HG03354 (cell line): ENCODE measurements around the gene PHOX2B.

Experiments
- ATAC-seq: cut with Tn5 transposase; IDR thresholded peaks from one replicate; pipeline ENCODE4 v1.9.1; 2021; ENCODE audit warnings: mild to moderate bottlenecking; ENCODE audit not compliant: unreplicated experiment, poor library complexity, severe bottlenecking

The PHOX2B gene

DNA sequence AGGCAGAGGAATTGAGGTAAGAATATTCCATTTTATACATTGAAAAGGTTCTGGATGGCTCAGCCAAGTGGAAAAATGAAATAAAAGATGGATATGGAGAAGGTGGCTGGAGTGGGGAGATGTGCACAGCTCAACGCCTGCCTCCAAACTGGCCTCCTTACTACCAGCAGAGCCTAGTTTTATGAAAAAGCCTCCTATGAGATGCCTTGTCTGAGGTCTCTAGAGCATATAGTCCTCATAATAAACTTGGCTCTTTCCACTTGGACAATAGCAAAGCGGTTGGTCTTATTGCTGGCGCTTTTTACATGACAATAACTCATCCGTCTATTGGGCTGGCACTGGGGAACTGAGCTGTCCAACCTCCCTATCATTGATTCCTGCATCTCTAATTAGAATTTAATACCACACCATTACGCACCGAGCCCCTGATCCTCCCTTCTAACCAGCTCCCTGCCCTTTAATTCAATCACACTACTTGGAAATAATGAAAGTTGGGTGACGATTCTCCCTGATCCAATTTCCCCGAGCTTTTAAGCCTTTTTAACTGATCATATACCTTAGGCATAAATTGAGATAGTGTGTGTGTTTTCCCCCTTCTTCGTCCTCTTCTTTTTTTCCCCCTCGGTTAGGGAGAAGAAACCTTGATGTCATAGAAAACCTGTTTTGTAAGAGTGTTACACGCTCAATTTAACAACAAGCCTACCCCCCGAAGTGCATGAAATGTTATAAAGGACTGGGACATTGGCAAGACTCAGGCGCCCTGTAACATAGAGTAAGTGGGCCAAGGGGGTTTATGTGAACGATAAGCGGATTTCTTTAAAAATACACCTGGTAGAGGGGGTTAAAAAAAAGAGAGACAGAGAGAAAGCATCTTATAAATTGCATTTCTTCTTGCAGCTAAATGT lies at the start of gene PHOX2B:
Gene PHOX2B, minus strand, starts transcription at position 155 of the 905 bp plus-strand sequence. Its CDS starts 115 bp downstream, at position 40.
- ATAC-seq: no peak

DNA sequence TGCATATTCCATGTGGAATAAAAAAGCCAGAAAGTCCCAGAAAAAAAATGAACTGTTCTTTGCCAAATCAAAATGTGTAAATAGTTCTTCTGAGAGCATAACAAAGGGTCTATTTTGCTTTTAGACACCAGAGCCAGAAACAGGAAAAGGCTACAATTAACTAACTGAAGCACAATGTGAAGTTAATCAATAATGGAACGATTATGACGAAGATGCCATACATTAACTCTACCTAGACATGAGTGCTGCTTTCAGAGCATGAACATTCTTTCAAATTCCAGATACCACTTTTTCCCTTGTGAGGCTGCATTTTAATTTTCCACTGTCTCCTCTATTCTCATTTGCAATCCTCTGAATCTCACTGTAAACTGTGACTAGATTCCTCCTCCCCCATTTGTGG lies 48.7 kb upstream of the PHOX2B start:
- no peak for ATAC-seq

GRCh38 chr4:41796545-41797210 lies 48.2 kb upstream of the PHOX2B start:
- ATAC-seq: no peak

GRCh38 chr4:41795796-41796385 lies 47.4 kb upstream of the PHOX2B start:
- ATAC-seq: no peak

DNA sequence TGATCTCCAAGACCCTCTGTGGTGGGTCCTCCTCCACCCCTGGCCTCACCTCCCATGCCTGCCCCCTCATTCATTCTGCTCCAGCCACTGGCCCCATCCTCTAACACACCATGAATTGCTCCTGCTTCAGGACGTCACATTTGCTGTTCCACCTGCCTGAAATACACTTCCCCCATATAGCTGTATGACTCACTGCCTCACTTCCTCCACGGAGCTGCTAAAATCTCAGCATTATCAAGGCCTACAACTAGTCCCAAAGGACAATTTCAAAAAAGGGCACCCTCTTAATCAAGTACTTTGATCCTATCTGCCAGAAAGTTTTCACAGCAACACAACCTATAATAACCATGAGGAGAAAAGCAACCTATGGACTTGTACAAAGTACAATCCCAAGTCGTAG lies 43.6 kb upstream of the PHOX2B start:
- no peak for ATAC-seq

DNA sequence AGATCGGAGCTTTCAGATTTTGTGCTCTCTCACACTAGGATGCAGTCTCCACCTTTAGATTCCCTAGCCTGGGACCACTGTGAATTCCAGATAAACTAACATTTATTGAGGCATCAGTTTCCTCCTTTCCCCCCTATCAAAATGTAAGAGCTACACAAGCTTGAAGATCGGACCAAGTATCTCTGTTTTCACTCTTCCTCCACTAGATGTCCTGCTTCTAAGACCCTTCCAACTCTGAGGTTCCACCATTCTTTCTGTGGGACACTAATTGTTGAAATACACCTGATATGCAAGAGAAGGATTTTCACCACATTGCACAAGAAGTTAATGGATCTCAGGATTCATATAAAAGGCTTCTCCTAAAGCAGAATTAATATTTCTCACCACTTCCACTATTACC lies 43.0 kb upstream of the PHOX2B start:
- no peak for ATAC-seq

- ATAC-seq: no peak
These were observed 39.4 kb upstream of the PHOX2B start for GRCh38 chr4:41787931-41788330.

DNA sequence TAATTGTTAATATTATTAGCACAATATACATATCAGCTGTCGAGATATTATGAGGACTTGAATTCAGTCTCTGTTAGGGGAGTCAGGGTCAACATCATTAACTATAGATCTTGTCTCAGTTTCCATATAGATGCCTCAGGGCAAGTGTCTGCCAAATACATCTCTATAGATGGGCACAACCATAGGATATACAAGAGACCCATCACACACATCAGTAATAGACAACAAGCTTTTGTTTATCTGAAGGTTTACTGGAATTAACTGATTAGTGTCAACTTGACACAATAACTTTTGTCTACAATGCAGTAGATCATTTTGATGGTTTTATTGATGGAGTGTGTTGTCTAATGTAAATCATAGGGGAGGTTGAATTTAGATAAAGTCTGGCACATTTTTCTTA lies 37.1 kb upstream of the PHOX2B start:
- ATAC-seq: no peak

GRCh38 chr4:41784191-41784979 lies 35.9 kb upstream of the PHOX2B start:
- ATAC-seq: no peak

GRCh38 chr4:41776466-41776865 lies 27.9 kb upstream of the PHOX2B start:
- no peak for ATAC-seq

DNA sequence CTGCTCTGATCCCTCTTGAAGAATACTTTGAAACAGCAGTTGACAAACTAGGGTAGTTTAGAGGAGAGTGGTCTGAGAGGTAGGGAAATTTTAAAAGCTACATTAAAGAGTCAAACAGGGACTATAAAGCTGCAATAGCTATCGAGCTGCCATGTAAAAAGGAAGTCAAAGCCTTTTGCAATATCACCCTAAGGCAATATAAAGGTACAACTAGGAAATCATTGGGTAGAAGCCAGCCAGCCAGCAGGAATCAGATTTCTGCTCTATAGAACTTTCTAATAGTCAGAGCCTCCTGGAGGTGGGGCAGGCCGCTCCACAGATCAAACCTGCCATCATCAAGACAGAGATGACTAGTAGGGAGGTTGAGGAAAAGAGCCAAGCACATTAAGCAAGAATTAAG lies 15.2 kb upstream of the PHOX2B start:
- no peak for ATAC-seq

GRCh38 chr4:41758884-41759283 lies 10.4 kb upstream of the PHOX2B start:
- no peak for ATAC-seq

GRCh38 chr4:41757521-41758156 lies 9.1 kb upstream of the PHOX2B start:
- no peak for ATAC-seq

- ATAC-seq: no peak
These were observed 5.4 kb upstream of the PHOX2B start for GRCh38 chr4:41753942-41754341.

GRCh38 chr4:41752081-41752836 lies 3.7 kb upstream of the PHOX2B start:
- no peak for ATAC-seq

GRCh38 chr4:41751449-41752061 lies 3.0 kb upstream of the PHOX2B start:
- ATAC-seq: no peak

GRCh38 chr4:41750626-41751448 lies 2.3 kb upstream of the PHOX2B start:
- ATAC-seq: no peak
